Measurements from ENCODE around the gene TBC1D17. TPM values are rescaled to one million over a fixed set of nuclear protein-coding genes. Genes with fewer than 3 reads are reported as not detected.

The TBC1D17 gene
- total and polyA plus RNA-seq, 2 of the 13 experiments (the other 11 are each of a cell fraction or from before 2014, with no cell fraction given) = 9.7 to 16.9 TPM

DNA sequence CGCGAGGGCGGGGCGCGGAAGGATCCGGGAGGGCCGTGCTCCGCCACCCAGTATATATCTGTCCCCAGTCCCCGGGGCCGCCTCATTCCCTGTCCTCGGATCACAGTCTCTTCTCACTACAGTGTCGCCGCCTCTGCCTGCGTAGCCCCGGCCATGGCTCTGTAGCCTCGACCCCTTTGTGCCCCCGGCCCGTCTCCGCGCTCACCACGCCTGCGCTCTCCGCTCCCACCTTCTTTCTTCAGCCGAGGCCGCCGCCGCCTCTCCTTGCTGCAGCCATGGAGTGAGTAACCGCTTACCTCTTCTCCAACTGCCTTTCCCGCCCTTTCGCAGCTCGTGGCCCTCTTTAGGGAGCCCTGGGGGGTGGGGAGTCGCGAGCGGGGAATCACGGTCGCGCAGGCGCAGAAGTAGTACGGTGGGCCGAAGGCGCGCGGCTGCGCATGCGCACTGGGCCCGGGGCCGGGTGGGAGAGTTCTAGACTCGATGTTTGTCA, 51.7 kb downstream of the TBC1D17 start, which contains the start of the genes ATF5 and NUP62 (continued):
- TF ChIP-seq ZNF468 (CRISPR knock-in tag; IDR thresholded peaks at IDR 0.05) (no peak), ZNF224 (CRISPR knock-in tag; IDR thresholded peaks at IDR 0.05) (peak; percentile 84; the same call in 1 of the 2 replicates), ZMAT3 (CRISPR knock-in tag; conservative IDR thresholded peaks at IDR 0.05) (0 out of 2 replicates have a peak, but pooled peaks have one; percentile 75), SSRP1 (CRISPR knock-in tag; IDR thresholded peaks at IDR 0.05) (no peak), SYNCRIP (IDR thresholded peaks at IDR 0.05; ENCODE audit: insufficient read depth, low read depth, low read length) (no peak), ESRRA (CRISPR knock-in tag; IDR thresholded peaks at IDR 0.05; ENCODE audit: low read depth) (no peak; the same call in 1 of the 2 replicates), SMAD9 (CRISPR knock-in tag; IDR thresholded peaks at IDR 0.05) (no peak), KDM6A (CRISPR knock-in tag; IDR thresholded peaks at IDR 0.05; ENCODE audit: low read depth) (peak; percentile 10; the same call in 1 of the 2 replicates), SIX1 (CRISPR knock-in tag; IDR thresholded peaks at IDR 0.05; ENCODE audit: borderline replicate concordance) (no peak; the same call in 1 of the 2 replicates), ZNF550 (CRISPR knock-in tag; IDR thresholded peaks at IDR 0.05; ENCODE audit: borderline replicate concordance) (0 out of 2 replicates have a peak, but pooled peaks have one; percentile 88), ATM (IDR thresholded peaks at IDR 0.05; ENCODE audit: borderline replicate concordance) (no peak)
- TF ChIP-seq, protein P1, sequence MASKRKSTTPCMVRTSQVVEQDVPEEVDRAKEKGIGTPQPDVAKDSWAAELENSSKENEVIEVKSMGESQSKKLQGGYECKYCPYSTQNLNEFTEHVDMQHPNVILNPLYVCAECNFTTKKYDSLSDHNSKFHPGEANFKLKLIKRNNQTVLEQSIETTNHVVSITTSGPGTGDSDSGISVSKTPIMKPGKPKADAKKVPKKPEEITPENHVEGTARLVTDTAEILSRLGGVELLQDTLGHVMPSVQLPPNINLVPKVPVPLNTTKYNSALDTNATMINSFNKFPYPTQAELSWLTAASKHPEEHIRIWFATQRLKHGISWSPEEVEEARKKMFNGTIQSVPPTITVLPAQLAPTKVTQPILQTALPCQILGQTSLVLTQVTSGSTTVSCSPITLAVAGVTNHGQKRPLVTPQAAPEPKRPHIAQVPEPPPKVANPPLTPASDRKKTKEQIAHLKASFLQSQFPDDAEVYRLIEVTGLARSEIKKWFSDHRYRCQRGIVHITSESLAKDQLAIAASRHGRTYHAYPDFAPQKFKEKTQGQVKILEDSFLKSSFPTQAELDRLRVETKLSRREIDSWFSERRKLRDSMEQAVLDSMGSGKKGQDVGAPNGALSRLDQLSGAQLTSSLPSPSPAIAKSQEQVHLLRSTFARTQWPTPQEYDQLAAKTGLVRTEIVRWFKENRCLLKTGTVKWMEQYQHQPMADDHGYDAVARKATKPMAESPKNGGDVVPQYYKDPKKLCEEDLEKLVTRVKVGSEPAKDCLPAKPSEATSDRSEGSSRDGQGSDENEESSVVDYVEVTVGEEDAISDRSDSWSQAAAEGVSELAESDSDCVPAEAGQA (IDR thresholded peaks at IDR 0.05; ENCODE audit: low read depth) = no peak
- TF ChIP-seq, protein P1 (CRISPR knock-in tag; IDR thresholded peaks at IDR 0.05; ENCODE audit: borderline replicate concordance) = peak; percentile 89
- TF ChIP-seq, protein P2, sequence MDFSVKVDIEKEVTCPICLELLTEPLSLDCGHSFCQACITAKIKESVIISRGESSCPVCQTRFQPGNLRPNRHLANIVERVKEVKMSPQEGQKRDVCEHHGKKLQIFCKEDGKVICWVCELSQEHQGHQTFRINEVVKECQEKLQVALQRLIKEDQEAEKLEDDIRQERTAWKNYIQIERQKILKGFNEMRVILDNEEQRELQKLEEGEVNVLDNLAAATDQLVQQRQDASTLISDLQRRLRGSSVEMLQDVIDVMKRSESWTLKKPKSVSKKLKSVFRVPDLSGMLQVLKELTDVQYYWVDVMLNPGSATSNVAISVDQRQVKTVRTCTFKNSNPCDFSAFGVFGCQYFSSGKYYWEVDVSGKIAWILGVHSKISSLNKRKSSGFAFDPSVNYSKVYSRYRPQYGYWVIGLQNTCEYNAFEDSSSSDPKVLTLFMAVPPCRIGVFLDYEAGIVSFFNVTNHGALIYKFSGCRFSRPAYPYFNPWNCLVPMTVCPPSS (IDR thresholded peaks at IDR 0.05) = no peak
- TF ChIP-seq, protein P3, sequence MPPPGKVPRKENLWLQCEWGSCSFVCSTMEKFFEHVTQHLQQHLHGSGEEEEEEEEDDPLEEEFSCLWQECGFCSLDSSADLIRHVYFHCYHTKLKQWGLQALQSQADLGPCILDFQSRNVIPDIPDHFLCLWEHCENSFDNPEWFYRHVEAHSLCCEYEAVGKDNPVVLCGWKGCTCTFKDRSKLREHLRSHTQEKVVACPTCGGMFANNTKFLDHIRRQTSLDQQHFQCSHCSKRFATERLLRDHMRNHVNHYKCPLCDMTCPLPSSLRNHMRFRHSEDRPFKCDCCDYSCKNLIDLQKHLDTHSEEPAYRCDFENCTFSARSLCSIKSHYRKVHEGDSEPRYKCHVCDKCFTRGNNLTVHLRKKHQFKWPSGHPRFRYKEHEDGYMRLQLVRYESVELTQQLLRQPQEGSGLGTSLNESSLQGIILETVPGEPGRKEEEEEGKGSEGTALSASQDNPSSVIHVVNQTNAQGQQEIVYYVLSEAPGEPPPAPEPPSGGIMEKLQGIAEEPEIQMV (CRISPR knock-in tag; IDR thresholded peaks at IDR 0.05; ENCODE audit: low read depth) = 0 out of 2 replicates have a peak, but pooled peaks have one; percentile 42
- TF ChIP-seq, protein P4, sequence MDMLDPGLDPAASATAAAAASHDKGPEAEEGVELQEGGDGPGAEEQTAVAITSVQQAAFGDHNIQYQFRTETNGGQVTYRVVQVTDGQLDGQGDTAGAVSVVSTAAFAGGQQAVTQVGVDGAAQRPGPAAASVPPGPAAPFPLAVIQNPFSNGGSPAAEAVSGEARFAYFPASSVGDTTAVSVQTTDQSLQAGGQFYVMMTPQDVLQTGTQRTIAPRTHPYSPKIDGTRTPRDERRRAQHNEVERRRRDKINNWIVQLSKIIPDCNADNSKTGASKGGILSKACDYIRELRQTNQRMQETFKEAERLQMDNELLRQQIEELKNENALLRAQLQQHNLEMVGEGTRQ (IDR thresholded peaks at IDR 0.05; ENCODE audit: low read depth, low read length) = no peak
- TF ChIP-seq, protein P4 (CRISPR knock-in tag; IDR thresholded peaks at IDR 0.05; ENCODE audit: borderline replicate concordance) = no peak; the same call in 1 of the 2 replicates
- TF ChIP-seq, protein P5, sequence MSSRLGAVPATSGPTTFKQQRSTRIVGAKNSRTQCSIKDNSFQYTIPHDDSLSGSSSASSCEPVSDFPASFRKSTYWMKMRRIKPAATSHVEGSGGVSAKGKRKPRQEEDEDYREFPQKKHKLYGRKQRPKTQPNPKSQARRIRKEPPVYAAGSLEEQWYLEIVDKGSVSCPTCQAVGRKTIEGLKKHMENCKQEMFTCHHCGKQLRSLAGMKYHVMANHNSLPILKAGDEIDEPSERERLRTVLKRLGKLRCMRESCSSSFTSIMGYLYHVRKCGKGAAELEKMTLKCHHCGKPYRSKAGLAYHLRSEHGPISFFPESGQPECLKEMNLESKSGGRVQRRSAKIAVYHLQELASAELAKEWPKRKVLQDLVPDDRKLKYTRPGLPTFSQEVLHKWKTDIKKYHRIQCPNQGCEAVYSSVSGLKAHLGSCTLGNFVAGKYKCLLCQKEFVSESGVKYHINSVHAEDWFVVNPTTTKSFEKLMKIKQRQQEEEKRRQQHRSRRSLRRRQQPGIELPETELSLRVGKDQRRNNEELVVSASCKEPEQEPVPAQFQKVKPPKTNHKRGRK (CRISPR knock-in tag; IDR thresholded peaks at IDR 0.05) = no peak; the same call in 1 of the 2 replicates
